NOMO-1 (cell line): ENCODE measurements around the gene GXYLT2.

Source experiments
- DNase-seq, 2 experiments: peaks; one replicate each; lab custom pipeline; 2025; ENCODE audit not compliant: unreplicated experiment in 2 of 2; lab: John Stamatoyannopoulos, UW

Gene GXYLT2

DNA sequence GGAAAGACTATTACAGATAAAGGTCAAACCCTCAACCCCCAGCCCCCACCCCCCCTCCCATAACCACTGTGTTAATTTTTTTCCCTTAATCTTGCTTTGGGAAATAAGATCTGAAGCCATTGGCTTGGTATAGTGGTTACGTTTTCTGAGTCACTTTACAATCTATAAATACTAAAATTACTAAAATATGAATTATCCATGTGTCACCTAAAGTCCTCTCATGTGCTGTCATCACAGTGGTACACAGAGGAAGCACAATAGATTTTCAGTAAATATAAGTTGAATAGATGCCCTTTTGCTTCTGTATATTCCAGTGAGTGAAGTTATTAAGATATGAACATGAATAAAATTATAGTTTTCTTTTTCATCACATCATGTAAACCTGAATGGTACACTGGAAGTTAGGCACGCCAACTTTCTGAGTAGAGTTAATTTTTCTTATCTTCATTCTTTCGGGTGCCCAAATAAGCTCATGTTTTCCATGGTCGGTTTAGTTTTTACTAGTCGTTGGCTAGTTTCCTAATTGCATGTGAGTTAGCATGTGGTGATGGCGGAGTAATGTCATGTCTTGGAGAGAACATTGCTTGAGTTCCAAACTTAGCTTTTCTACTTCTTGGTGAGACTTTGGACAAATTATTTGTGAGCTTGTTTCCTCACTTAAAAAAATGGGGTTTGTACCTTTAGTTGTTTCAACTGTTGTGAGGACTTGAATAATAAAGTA lies 120.3 kb downstream of the GXYLT2 start:
- DNase-seq: no peak

GRCh38 chr3:73009008-73009407 lies 121.2 kb downstream of the GXYLT2 start:
- no peak for DNase-seq

DNA sequence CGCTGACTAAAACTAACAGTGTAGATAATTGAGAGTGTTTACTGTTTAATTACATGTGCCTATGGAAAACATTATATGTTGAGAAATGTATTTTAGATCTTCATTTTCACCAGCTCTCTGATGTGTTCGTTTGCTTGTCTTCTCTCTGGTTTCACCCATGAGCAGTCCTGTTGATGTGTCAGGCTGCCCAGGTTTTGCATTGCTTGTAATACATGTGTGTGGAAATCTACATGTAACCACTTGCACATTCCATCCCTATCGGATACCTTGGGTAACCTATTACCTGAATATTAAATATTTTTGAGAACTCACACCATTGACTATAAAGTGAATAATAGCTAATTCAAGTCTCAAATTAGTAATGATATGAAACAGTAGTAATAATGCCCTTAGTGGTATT lies 121.9 kb downstream of the GXYLT2 start:
- no peak for DNase-seq

DNA sequence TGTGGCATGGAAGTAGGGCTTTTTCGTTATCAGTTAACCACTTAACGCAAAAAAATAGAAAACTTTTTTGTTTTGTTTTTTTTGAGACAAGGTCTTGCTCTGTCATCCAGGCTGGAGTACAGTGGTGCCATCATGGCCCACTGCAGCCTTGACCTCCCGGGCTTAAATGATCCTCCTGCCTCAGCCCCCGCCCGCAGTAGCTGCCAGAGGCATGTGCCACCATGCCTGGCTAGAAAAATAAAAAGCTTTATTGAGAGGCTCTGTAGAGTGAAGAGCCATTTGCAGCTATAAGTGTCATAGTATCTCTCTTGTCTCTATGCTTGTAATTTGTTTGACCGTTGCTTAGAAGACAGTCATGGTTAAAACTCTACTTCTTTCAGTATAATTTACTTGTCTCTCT lies 122.3 kb downstream of the GXYLT2 start:
- DNase-seq: no peak

DNA sequence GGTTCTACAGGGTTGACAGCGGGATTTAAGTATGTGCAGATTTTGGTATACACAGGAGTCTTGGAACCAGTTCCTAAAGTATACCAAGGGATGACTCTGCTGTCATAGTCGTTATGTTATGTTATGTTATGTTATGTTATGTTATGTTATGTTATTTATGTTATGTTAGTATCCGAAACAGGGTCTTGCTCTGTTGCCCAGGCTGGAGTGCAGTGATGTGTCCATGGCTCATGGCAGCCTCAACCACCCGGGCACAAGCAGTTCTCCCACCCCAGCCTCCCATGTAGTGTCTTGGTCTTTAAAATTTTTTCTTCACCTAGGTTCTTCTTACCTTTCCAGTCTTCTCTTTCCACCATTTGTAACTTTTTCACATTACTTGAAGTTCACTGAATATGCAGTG lies 130.5 kb downstream of the GXYLT2 start:
- DNase-seq: no peak

DNA sequence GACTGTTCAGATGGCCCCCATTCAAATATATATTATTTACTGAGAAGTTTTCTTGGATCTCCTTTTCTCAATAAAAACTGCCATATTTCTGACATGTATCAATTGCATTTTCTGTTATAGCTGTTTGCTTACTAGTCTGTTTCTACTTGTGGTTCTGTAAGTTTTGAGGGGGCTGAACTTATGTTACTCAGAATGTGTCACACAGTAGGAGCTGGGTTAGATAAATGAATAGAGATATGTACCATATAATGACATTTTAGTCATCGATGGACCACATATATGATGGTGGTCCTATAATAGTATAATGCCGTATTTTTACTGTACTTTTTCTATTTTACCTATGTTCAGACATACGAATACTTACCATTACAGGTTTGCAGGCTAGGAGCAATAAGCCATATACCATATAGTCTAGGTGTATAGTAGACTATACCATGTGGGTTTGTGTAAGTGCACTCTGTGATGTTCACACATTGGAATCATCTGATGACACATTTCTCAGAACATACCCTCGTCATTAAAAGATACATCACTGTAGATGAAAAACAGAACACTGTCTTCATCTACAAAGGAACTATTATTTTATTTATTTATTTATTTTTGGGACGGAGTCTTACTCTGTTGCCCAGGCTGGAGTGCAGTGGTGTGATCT lies 131.1 kb downstream of the GXYLT2 start:
- DNase-seq: no peak

DNA sequence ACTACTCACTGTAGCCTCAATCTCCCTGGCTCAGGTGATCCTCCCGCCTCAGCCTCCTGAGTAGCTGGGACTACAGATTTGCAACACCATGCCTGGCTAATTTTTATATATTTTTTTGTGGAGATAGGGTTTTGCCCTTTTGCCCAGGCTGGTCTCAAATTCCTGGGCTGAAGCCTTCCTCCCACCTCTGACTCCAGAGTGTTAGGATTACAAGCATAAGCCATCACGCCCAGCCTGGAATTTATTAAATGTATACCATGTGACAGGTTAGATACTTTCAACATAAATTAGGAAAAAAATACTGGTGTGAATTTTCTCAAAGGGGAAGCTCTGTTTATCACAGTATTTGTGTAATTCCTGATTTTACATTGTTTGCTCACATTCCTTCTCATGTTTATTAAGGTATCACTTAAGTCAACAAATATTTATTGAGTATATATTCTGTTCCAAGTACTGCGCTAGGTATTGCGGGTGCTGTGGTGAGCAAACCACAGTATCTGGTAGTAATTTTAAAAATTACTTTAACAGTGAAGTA lies 133.5 kb downstream of the GXYLT2 start:
- no peak for DNase-seq

DNA sequence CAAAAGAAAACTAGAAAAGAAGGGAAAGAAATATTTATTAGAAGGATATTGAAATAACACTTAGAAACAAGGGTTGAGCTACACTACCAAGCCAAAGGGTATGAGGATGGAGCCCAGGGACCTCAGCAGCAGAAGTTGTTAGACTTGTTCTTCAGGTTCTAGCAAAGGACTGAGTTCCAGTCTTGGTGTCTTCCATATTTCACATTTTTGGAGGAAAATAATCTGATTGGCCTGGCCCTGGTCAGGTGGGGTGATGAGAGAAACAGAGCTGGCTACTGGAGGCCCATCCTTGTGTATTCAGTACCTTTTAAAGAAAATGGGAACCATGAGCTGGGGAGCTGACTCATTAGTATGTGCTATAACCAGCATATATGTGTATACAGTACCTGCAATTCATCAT lies 137.0 kb downstream of the GXYLT2 start:
- no peak for DNase-seq

- no peak for DNase-seq
These were observed 138.4 kb downstream of the GXYLT2 start for GRCh38 chr3:73026111-73026759.
